GM12865 (cell line): Measurements from ENCODE around the gene CYTH3.
"Not testable (repeated sequence)": the region's sequence is repeated elsewhere in the genome, so short reads cannot be mapped to it uniquely, and the experiment has no call there.

ENCODE experiments used
- DNase-seq: peaks from one replicate; pipeline ENCODE4 v3.0.0; 2010; ENCODE audit warnings: low read depth
- H3K4me3 ChIP-seq: 2 replicates; pipeline ENCODE4 v1.5.1; 2011; ENCODE audit warnings: mild to moderate bottlenecking, low read depth, low read length, control low read depth
- CTCF ChIP-seq: IDR thresholded peaks from 2 replicates; pipeline ENCODE4 v1.5.1; 2011; ENCODE audit warnings: low read length, control low read depth, low read depth, inconsistent platforms; ENCODE audit not compliant: insufficient read depth; ENCODE audit errors: missing control alignments

CYTH3 gene

GRCh38 chr7:6193709-6194108, 78.7 kb downstream of the CYTH3 start:
- no peak for TF ChIP-seq CTCF
- no peak for DNase-seq
- H3K4me3 ChIP-seq, result no peak overlapping the region

- not testable (repeated sequence) for DNase-seq, H3K4me3 ChIP-seq
Measured at GRCh38 chr7:6190563-6190962, 81.9 kb downstream of the CYTH3 start.

GRCh38 chr7:6188389-6188788, 84.0 kb downstream of the CYTH3 start:
- no peak overlapping the region for H3K4me3 ChIP-seq
- TF ChIP-seq CTCF, result no peak
- no peak for DNase-seq

- TF ChIP-seq CTCF, result no peak
- H3K4me3 ChIP-seq, result no peak overlapping the region
Measured at GRCh38 chr7:6186577-6186976, 85.8 kb downstream of the CYTH3 start.

GRCh38 chr7:6182993-6183392, 89.4 kb downstream of the CYTH3 start:
- TF ChIP-seq CTCF, result no peak
- no peak overlapping the region for H3K4me3 ChIP-seq
- DNase-seq, result no peak

More at GRCh38 chr7:6186577-6186976, 85.8 kb downstream of the CYTH3 start:
- DNase-seq, result no peak

- peak; percentile 43 for DNase-seq
- no peak for TF ChIP-seq CTCF
- no peak overlapping the region for H3K4me3 ChIP-seq
Measured at GRCh38 chr7:6181136-6181535, 91.3 kb downstream of the CYTH3 start.

- no peak for DNase-seq
- TF ChIP-seq CTCF, result no peak
- H3K4me3 ChIP-seq, result no peak overlapping the region
Measured at GRCh38 chr7:6180344-6180725, 92.1 kb downstream of the CYTH3 start.
